ENCODE measurements around the gene EPS8.
"Not testable (repeated sequence)": the region's sequence is repeated elsewhere in the genome, so short reads cannot be mapped to it uniquely, and the experiment has no call there.

The EPS8 gene

DNA sequence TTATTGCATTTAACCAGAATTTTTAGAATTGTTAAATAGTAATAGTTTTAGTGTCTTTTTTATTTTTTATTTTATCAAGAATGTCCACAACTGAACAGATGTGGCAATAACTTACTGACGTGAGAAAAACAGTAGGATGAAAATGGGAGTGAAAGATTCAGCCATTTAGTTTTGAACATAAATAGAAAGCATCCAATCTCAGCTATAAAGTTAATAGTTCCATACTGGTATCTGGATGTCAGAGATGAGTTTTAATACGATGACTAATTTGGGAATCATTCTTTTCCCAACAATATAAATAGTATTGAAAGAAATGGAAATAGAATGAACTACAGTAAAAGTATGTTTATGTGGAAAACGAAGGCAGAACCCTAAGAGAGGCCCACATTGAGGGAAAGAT is 159.4 kb downstream of the EPS8 start:
- WGBS (ENCODE audit: insufficient coverage, insufficient read length), result no CpG with 5 or more reads among the region's 3 CpGs
- no peaks in the 10 kb centered on the region for H3K9me3 ChIP-seq (ENCODE audit: control insufficient read depth, insufficient read depth, low read length)
- no peak overlapping the region for H3K27ac ChIP-seq (ENCODE audit: low read length)
- DNase-seq (ENCODE audit: low read depth, low spot score), result no peak
- no peak overlapping the region for H3K4me3 ChIP-seq (ENCODE audit: low read length)
- H3K36me3 ChIP-seq (ENCODE audit: control insufficient read depth, insufficient read depth, low read length), result no peaks in the 10 kb centered on the region
- no peaks in the 10 kb centered on the region for H3K4me1 ChIP-seq (ENCODE audit: control insufficient read depth, insufficient read depth, low read length)
- H3K27me3 ChIP-seq (ENCODE audit: control insufficient read depth, insufficient read depth, low read length), result no peaks in the 10 kb centered on the region

DNA sequence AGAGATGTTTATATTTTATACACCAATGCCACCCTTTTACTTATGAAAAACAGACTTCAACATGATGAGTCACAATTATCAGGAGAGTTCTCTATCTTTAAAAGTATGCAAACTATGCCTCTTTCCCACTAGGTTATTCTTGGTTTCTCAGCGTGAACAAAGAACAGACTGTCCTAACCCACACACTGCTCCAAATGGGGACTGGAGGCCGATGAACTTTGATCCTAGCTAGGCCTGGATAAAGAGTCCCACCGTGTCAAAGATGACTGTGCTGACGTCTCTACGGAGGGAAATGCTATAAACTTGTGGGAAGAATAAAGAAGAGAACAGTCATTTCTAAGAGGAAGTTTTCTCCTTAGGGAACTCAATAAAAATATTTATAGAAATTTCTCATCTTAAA is 160.1 kb downstream of the EPS8 start:
- Histone ChIP-seq H3K27me3 (ENCODE audit: control insufficient read depth, insufficient read depth, low read length) (no peaks in the 10 kb centered on the region), H3K4me3 (ENCODE audit: low read length) (no peak overlapping the region), H3K36me3 (ENCODE audit: control insufficient read depth, insufficient read depth, low read length) (no peaks in the 10 kb centered on the region), H3K4me1 (ENCODE audit: control insufficient read depth, insufficient read depth, low read length) (no peaks in the 10 kb centered on the region), H3K9me3 (ENCODE audit: control insufficient read depth, insufficient read depth, low read length) (no peaks in the 10 kb centered on the region), H3K27ac (ENCODE audit: low read length) (no peak overlapping the region)
- no peak for DNase-seq (ENCODE audit: low read depth, low spot score)
- no CpG with 5 or more reads among the region's 5 CpGs for WGBS (ENCODE audit: insufficient coverage, insufficient read length)

DNA sequence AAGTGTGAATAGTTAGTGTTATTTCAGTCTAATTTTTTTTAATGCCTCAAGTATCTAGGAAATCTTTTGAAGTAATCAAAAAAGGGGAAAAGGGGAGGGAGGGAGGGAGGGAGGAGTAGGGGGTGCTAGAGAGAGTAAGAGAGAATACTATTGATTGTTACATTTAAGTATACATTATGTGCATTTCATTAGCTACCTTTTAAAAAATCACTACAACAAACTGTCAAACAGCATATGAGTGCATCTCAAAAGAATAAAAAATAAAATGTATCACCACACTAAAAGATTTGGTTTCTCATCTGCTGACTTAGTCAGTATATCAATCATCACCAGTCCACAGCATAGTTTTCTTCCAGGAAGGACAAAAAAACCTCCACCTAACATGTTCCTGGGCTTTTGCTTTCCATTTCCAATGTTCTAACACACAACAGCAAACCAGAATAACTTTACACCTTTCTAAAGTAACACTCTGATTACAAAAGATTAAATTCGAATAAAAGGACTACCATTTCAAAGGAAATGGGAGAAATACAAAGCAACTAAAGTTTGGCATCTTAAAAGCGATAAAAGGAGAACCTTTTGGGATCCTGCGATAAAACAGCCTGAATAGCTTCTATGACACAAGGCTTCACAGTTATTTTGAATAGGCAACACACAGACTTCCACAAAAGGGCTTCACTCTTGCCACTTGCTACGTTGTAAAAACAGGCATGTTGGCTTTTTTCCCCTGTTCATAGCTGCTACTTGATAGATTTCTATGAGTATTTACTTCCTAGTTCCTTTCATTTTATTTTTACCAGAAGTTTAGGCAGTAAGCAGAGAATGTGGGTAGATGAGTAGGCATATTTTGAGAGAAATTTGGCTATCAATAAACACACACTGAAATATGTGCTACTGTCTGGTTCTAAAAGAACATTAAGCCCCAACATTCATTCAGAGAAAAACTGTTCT is 160.9 kb downstream of the EPS8 start:
- no CpG with 5 or more reads among the region's 4 CpGs for WGBS (ENCODE audit: insufficient coverage, insufficient read length)
- Histone ChIP-seq H3K4me1 (ENCODE audit: control insufficient read depth, insufficient read depth, low read length) (no peaks in the 10 kb centered on the region), H3K27ac (ENCODE audit: low read length) (no peak overlapping the region)

DNA sequence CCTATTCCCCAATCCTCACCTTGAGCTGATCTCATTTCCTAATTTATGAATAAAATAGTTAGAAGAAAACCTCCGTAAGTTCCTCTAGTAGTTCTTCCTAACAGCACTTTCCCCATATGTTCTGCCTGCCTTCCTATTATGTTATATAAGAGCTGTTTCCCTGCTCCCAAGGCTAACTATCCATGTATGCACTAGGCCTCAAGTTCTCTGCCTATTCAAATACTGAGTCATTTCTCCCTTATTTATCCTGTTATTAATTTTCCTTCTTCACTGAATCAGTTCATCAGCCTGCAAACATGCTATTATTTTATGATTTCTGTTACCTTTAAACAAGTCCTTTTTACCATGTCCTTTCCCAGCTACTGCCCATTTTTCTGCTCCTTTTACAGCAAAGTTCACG is 164.1 kb downstream of the EPS8 start:
- Histone ChIP-seq H3K4me1 (ENCODE audit: control insufficient read depth, insufficient read depth, low read length) (no peaks in the 10 kb centered on the region), H3K36me3 (ENCODE audit: control insufficient read depth, insufficient read depth, low read length) (no peaks in the 10 kb centered on the region), H3K9me3 (ENCODE audit: control insufficient read depth, insufficient read depth, low read length) (no peaks in the 10 kb centered on the region; the same call in 1 of the 2 replicates), H3K27me3 (ENCODE audit: control insufficient read depth, insufficient read depth, low read length) (no peaks in the 10 kb centered on the region), H3K4me3 (ENCODE audit: low read length) (no peak overlapping the region), H3K27ac (ENCODE audit: low read length) (no peak overlapping the region)
- no CpG with 5 or more reads among the region's 2 CpGs for WGBS (ENCODE audit: insufficient coverage, insufficient read length)
- DNase-seq (ENCODE audit: low read depth, low spot score), result no peak

More for the DNA sequence above, 160.9 kb downstream of the EPS8 start:
- Histone ChIP-seq H3K27me3 (ENCODE audit: control insufficient read depth, insufficient read depth, low read length) (no peaks in the 10 kb centered on the region), H3K4me3 (ENCODE audit: low read length) (no peak overlapping the region), H3K9me3 (ENCODE audit: control insufficient read depth, insufficient read depth, low read length) (no peaks in the 10 kb centered on the region), H3K36me3 (ENCODE audit: control insufficient read depth, insufficient read depth, low read length) (no peaks in the 10 kb centered on the region)
- DNase-seq (ENCODE audit: low read depth, low spot score), result no peak

DNA sequence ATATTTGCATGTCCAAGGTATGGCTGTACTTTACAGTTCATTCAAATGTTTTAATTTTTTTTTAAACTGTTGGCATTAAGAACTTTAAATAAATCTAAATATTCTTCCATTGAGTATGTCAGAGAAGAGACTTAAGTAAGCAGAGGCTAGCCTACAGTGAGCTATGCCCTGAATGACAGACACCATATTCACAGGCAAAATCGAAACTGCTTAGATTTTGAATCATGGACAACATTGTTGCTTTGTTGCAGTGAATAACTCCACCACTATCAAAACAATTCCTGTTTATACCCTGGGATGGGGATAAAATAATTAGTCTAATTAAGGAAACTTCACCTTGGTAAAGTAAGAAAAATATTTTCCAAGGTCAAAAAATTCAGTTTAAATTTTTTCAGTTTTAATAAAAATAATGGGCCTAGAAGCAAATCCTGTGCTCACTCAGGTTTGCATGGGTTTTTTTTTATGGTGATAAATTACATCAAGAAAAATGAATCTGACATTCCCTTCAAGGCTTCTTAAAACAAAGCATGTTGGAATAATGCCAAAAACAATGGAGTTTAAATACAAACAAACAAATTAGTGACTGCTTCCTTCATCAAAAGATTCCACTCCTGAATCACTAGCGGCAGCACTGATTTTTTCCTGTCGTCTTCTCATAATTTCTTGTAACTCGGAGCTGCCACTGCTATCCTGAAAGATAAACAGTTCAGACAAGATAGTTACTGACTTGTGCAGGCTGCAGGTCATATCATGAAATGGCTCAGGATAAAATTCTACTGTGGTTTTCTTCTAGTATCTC is 168.2 kb downstream of the EPS8 start:
- Histone ChIP-seq H3K27me3 (ENCODE audit: control insufficient read depth, insufficient read depth, low read length) (no peaks in the 10 kb centered on the region), H3K4me3 (ENCODE audit: low read length) (no peak overlapping the region), H3K9me3 (ENCODE audit: control insufficient read depth, insufficient read depth, low read length) (no peaks in the 10 kb centered on the region; the same call in 1 of the 2 replicates), H3K36me3 (ENCODE audit: control insufficient read depth, insufficient read depth, low read length) (no peaks in the 10 kb centered on the region), H3K27ac (ENCODE audit: low read length) (no peak overlapping the region), H3K4me1 (ENCODE audit: control insufficient read depth, insufficient read depth, low read length) (no peaks in the 10 kb centered on the region)
- WGBS (ENCODE audit: insufficient coverage, insufficient read length), result no CpG with 5 or more reads among the region's 4 CpGs
- no peak for DNase-seq (ENCODE audit: low read depth, low spot score)

DNA sequence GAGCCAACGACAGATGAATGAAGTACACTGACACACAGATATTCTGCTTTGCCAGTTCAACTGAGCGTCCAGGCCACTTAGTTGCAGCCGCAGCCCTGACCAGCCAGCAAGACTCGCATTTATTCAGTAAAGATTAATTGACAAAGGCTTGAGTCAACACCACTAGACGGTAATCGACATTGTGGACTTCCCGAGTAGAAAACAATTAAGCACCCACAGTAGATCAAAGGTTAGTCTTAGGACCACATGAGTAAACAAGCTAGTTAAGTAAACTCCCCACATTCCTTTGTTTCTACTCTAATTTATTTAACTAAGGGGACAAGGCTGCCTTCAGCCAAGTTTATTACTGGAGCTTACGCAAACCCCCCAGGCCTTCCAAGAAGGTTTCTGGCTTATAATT is 172.7 kb downstream of the EPS8 start:
- WGBS (ENCODE audit: insufficient coverage, insufficient read length), result no CpG with 5 or more reads among the region's 8 CpGs
- not testable (repeated sequence) for H3K4me1 ChIP-seq (ENCODE audit: control insufficient read depth, insufficient read depth, low read length); H3K36me3 ChIP-seq (ENCODE audit: control insufficient read depth, insufficient read depth, low read length); H3K9me3 ChIP-seq (ENCODE audit: control insufficient read depth, insufficient read depth, low read length); DNase-seq (ENCODE audit: low read depth, low spot score); H3K27me3 ChIP-seq (ENCODE audit: control insufficient read depth, insufficient read depth, low read length); H3K27ac ChIP-seq (ENCODE audit: low read length); H3K4me3 ChIP-seq (ENCODE audit: low read length)

DNA sequence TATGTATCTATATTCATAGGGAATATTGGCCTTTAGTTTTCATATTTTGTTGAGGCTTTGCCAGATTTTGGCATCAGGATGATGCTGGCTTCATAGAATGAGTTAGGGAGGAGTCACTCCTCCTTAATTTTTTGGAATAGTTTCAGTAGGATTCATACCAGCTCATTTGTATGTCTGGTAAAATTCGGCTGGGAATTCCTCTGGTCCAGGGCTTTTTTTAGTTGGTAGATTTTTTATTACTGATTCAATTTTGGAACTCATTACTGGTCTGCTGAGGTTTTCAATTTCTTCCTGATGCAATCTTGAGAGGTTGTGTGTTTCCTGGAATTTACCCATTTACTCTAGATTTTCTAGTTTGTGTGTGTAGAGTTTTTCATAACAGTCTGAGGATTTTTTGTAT is 175.2 kb downstream of the EPS8 start:
- no CpG with 5 or more reads among the region's 1 CpG for WGBS (ENCODE audit: insufficient coverage, insufficient read length)
- H3K27ac ChIP-seq (ENCODE audit: low read length), result no peak overlapping the region
- no peaks in the 10 kb centered on the region for H3K27me3 ChIP-seq (ENCODE audit: control insufficient read depth, insufficient read depth, low read length)
- no peaks in the 10 kb centered on the region for H3K36me3 ChIP-seq (ENCODE audit: control insufficient read depth, insufficient read depth, low read length)
- H3K4me3 ChIP-seq (ENCODE audit: low read length), result no peak overlapping the region
- H3K4me1 ChIP-seq (ENCODE audit: control insufficient read depth, insufficient read depth, low read length), result no peaks in the 10 kb centered on the region
- DNase-seq (ENCODE audit: low read depth, low spot score), result no peak
- no peaks in the 10 kb centered on the region; the same call in 1 of the 2 replicates for H3K9me3 ChIP-seq (ENCODE audit: control insufficient read depth, insufficient read depth, low read length)

DNA sequence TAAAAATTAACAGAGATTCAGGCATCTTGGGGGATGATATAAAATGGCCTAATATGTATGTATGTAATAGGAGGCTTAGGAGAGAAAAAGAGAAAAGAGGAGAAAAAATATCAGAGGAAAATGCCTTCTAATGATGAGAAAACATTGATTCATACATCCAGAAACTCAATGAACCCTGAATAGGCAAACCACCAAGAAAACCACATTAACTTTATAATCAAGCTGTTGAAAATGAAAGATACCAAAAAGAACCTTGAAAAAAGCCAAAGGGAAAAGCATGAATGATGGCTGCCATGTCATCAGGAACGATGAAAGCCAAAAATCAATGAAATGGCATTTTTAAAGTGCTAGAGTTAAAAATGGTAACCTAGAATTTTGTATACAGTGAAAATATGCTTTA is 180.2 kb downstream of the EPS8 start:
- Histone ChIP-seq H3K4me3 (ENCODE audit: low read length) (no peak overlapping the region), H3K4me1 (ENCODE audit: control insufficient read depth, insufficient read depth, low read length) (no peaks in the 10 kb centered on the region), H3K36me3 (ENCODE audit: control insufficient read depth, insufficient read depth, low read length) (no peaks in the 10 kb centered on the region), H3K9me3 (ENCODE audit: control insufficient read depth, insufficient read depth, low read length) (no peaks in the 10 kb centered on the region), H3K27me3 (ENCODE audit: control insufficient read depth, insufficient read depth, low read length) (no peaks in the 10 kb centered on the region), H3K27ac (ENCODE audit: low read length) (no peak overlapping the region)
- DNase-seq (ENCODE audit: low read depth, low spot score), result no peak
- no CpG with 5 or more reads among the region's 1 CpG for WGBS (ENCODE audit: insufficient coverage, insufficient read length)

DNA sequence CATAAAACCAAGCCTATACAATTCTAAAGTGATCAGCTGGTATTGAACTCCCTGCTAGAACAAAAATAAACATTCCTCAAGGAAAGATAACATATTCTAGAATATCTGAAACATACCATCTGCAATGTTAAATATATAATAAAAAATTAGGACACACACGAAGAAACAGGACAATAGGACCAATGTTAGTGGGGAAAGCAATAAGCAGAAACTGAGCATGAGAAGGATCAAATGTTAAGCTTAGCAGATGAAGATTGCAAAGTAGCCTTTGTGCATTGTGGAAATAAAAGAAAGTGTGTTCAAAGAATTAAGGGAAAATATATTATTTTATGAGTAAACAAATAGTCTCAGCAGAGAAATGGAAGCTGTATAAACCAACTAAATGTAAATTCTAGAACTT is 180.8 kb downstream of the EPS8 start:
- Histone ChIP-seq H3K36me3 (ENCODE audit: control insufficient read depth, insufficient read depth, low read length) (no peaks in the 10 kb centered on the region), H3K4me3 (ENCODE audit: low read length) (no peak overlapping the region), H3K27ac (ENCODE audit: low read length) (no peak overlapping the region), H3K27me3 (ENCODE audit: control insufficient read depth, insufficient read depth, low read length) (no peaks in the 10 kb centered on the region), H3K4me1 (ENCODE audit: control insufficient read depth, insufficient read depth, low read length) (no peaks in the 10 kb centered on the region), H3K9me3 (ENCODE audit: control insufficient read depth, insufficient read depth, low read length) (no peaks in the 10 kb centered on the region)
- no CpG with 5 or more reads among the region's 1 CpG for WGBS (ENCODE audit: insufficient coverage, insufficient read length)
- no peak for DNase-seq (ENCODE audit: low read depth, low spot score)

DNA sequence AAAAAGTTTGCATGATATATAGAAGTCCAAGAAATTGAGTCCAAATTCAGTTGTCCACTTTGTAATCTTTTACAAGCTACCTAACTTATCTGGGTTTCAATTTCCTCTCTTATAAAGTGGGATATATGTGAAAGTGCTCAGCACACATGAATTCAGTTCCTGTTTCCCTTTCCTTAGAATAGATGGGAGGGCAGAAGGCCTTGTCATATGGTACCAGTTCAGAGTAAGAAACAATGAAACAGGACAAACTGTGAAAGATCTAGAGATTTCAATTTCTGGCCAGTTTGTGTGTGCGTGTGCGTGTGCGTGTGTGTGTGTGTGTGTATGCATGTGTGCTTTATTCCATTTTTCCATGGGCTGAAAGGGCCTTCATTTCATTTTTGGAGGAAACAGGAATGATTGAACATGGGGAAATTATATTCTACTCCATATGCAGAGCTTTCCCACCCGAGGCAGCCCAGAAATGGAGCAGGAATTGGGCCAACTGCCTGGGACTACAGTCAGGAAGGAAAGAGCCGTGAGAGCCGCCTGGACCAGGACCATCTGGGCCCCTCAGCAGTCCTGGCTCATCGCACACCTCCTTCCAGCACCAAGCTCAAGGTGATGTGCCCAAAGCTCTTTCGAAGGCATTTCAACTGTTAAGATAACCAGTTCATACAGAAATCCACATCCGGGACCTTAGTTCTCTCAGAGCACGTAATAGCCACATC is 183.2 kb downstream of the EPS8 start:
- no CpG with 5 or more reads among the region's 10 CpGs for WGBS (ENCODE audit: insufficient coverage, insufficient read length)
- Histone ChIP-seq H3K27me3 (ENCODE audit: control insufficient read depth, insufficient read depth, low read length) (no peaks in the 10 kb centered on the region), H3K27ac (ENCODE audit: low read length) (no peak overlapping the region), H3K4me3 (ENCODE audit: low read length) (no peak overlapping the region), H3K4me1 (ENCODE audit: control insufficient read depth, insufficient read depth, low read length) (no peaks in the 10 kb centered on the region), H3K36me3 (ENCODE audit: control insufficient read depth, insufficient read depth, low read length) (no peaks in the 10 kb centered on the region), H3K9me3 (ENCODE audit: control insufficient read depth, insufficient read depth, low read length) (no peaks in the 10 kb centered on the region)
- DNase-seq (ENCODE audit: low read depth, low spot score), result no peak
